Loucy (cell line): ENCODE results near the gene C2orf68.

Source experiments
- H2AFZ ChIP-seq: fragments of 200-600 bp; sonication (generic); 2 replicates; pipeline ENCODE4 v1.6.0; 2016; ENCODE audit warnings: antibody characterized with exemption, mild to moderate bottlenecking, low read length, moderate library complexity
- H3F3A ChIP-seq: fragments of 200-600 bp; 2 replicates; pipeline ENCODE4 v1.6.0; 2016; ENCODE audit warnings: antibody characterized with exemption, low read depth, mild to moderate bottlenecking
- H3K27me3 ChIP-seq: fragments of 200-600 bp; sonication (generic); 2 replicates; pipeline ENCODE4 v1.6.1; 2014; ENCODE audit warnings: low read length, mild to moderate bottlenecking; ENCODE audit not compliant: insufficient read depth, poor library complexity, severe bottlenecking
- H3K36me3 ChIP-seq: fragments of 200-600 bp; sonication (generic); 2 replicates; pipeline ENCODE4 v1.6.1; 2016; ENCODE audit warnings: low read length; ENCODE audit not compliant: insufficient read depth
- H3K4me1 ChIP-seq: fragments of 200-600 bp; sonication (generic); 2 replicates; pipeline ENCODE4 v1.5.1; 2014; ENCODE audit warnings: low read length, mild to moderate bottlenecking; ENCODE audit not compliant: insufficient read depth, poor library complexity, severe bottlenecking
- H3K4me2 ChIP-seq: fragments of 200-600 bp; sonication (generic); 2 replicates; pipeline ENCODE4 v1.6.0; 2014; ENCODE audit warnings: antibody characterized with exemption, low read length, low read depth, mild to moderate bottlenecking; ENCODE audit not compliant: poor library complexity, severe bottlenecking
- H3K4me3 ChIP-seq: fragments of 200-600 bp; sonication (generic); 2 replicates; pipeline ENCODE4 v1.5.1; 2014; ENCODE audit warnings: low read length, mild to moderate bottlenecking, mixed read lengths; ENCODE audit not compliant: poor library complexity, severe bottlenecking
- H3K79me2 ChIP-seq: fragments of 200-600 bp; sonication (generic); 2 replicates; pipeline ENCODE4 v1.6.1; 2014; ENCODE audit warnings: low read length; ENCODE audit not compliant: insufficient read depth
- H3K9ac ChIP-seq: fragments of 200-600 bp; sonication (generic); 2 replicates; pipeline ENCODE4 v1.6.0; 2014; ENCODE audit warnings: mild to moderate bottlenecking, low read depth, low read length, moderate library complexity; ENCODE audit not compliant: poor library complexity, severe bottlenecking
- H3K9me2 ChIP-seq: fragments of 200-600 bp; sonication (generic); replicated peaks from 2 replicates; pipeline ENCODE4 v1.6.1; 2016; ENCODE audit warnings: low read depth, low read length, mixed read lengths
- H3K9me3 ChIP-seq: fragments of 200-600 bp; sonication (generic); 2 replicates; pipeline ENCODE4 v1.6.1; 2014; ENCODE audit warnings: mild to moderate bottlenecking, antibody characterized with exemption, low read length, low read depth; ENCODE audit not compliant: insufficient read depth
- H4K20me1 ChIP-seq: fragments of 200-600 bp; sonication (generic); 2 replicates; pipeline ENCODE4 v1.6.0; 2014; ENCODE audit warnings: antibody characterized with exemption, low read length, mild to moderate bottlenecking; ENCODE audit not compliant: insufficient read depth, poor library complexity, severe bottlenecking
- CTCF ChIP-seq: fragments of 200-600 bp; sonication (generic); conservative IDR thresholded peaks from 2 replicates; pipeline ENCODE4 v1.5.1; 2014; ENCODE audit warnings: mild to moderate bottlenecking, antibody characterized with exemption, low read length
- EZH2phosphoT487 ChIP-seq: fragments of 200-600 bp; IDR thresholded peaks from 2 replicates; pipeline ENCODE4 v1.6.1; 2018; ENCODE audit warnings: antibody characterized with exemption, mild to moderate bottlenecking, moderate library complexity, borderline replicate concordance

C2orf68 gene

GRCh38 chr2:85653996-85654395 lies 42.1 kb upstream of the C2orf68 start:
- H3K9me3 ChIP-seq = no peaks in the 10 kb centered on the region
- peaks cover 47% of the 10 kb centered on the region; the same call in 1 of the 2 replicates for H3K36me3 ChIP-seq
- H3K79me2 ChIP-seq = no peaks in the 10 kb centered on the region
- no peak overlapping the region for H3K4me2 ChIP-seq
- H3K4me1 ChIP-seq = no peaks in the 10 kb centered on the region
- H3K9ac ChIP-seq = no peak overlapping the region
- no peaks in the 10 kb centered on the region for H3K9me2 ChIP-seq
- H3K4me3 ChIP-seq = no peak overlapping the region
- TF ChIP-seq EZH2phosphoT487 (no peak), CTCF (no peak)
- H2AFZ ChIP-seq = no peak overlapping the region
- no peaks in the 10 kb centered on the region for H3F3A ChIP-seq
- no peaks in the 10 kb centered on the region for H4K20me1 ChIP-seq
- no peaks in the 10 kb centered on the region for H3K27me3 ChIP-seq

GRCh38 chr2:85652056-85652455 lies 40.2 kb upstream of the C2orf68 start:
- Histone ChIP-seq H3K9me3 (no peaks in the 10 kb centered on the region), H4K20me1 (no peaks in the 10 kb centered on the region), H3K4me3 (no peak overlapping the region), H3K36me3 (peaks cover 66% of the 10 kb centered on the region), H2AFZ (no peak overlapping the region), H3K9me2 (no peaks in the 10 kb centered on the region), H3K4me1 (no peaks in the 10 kb centered on the region), H3K4me2 (no peak overlapping the region), H3K27me3 (no peaks in the 10 kb centered on the region), H3K9ac (no peak overlapping the region), H3F3A (no peaks in the 10 kb centered on the region), H3K79me2 (no peaks in the 10 kb centered on the region)
- no peak for TF ChIP-seq CTCF
- no peak for TF ChIP-seq EZH2phosphoT487

GRCh38 chr2:85651097-85651496 lies 39.2 kb upstream of the C2orf68 start:
- TF ChIP-seq CTCF (no peak), EZH2phosphoT487 (no peak)
- Histone ChIP-seq H3K36me3 (peaks cover 74% of the 10 kb centered on the region), H3K79me2 (no peaks in the 10 kb centered on the region), H3K9me3 (no peaks in the 10 kb centered on the region), H3K4me3 (no peak overlapping the region), H3K9me2 (no peaks in the 10 kb centered on the region), H3F3A (no peaks in the 10 kb centered on the region), H2AFZ (no peak overlapping the region), H4K20me1 (no peaks in the 10 kb centered on the region), H3K4me1 (no peaks in the 10 kb centered on the region), H3K9ac (no peak overlapping the region), H3K27me3 (no peaks in the 10 kb centered on the region), H3K4me2 (no peak overlapping the region)
